HEK293T (cell line): ENCODE measurements around the gene MMP2.

Experiments used
- BHLHE40 ChIP-seq: fragments of 450-650 bp; IDR thresholded peaks from 2 replicates; pipeline ENCODE4 v1.6.1; 2016; ENCODE audit warnings: mild to moderate bottlenecking, moderate library complexity, borderline replicate concordance
- ELF4 ChIP-seq: fragments of 450-650 bp; IDR thresholded peaks from 2 replicates; pipeline ENCODE4 v1.6.1; 2017; ENCODE audit warnings: antibody characterized with exemption
- FOXM1 ChIP-seq: fragments of 450-650 bp; IDR thresholded peaks from 2 replicates; pipeline ENCODE4 v1.6.1; 2017; ENCODE audit warnings: mild to moderate bottlenecking, borderline replicate concordance

GRCh38 chr16:55471448-55472097 is 7.4 kb upstream of the MMP2 start:
- TF ChIP-seq FOXM1 (no peak), BHLHE40 (no peak), ELF4 (no peak)
